Muscle layer of duodenum (tissue), 2 donors: Measurements from ENCODE around the gene CTRL.

ENCODE experiments used
- H3K27ac ChIP-seq: one replicate; pipeline ENCODE4 v1.7.0; 2013; ENCODE audit warnings: mild to moderate bottlenecking, low read length
- H3K27me3 ChIP-seq: one replicate; pipeline ENCODE4 v1.7.0; 2013; ENCODE audit warnings: low read depth, mild to moderate bottlenecking, control low read depth, low read length
- H3K36me3 ChIP-seq, 2 donors: one replicate each; pipeline ENCODE4 v1.7.0; 2013; ENCODE audit warnings: low read length in 2 of 2, control low read depth in 1 of 2, mild to moderate bottlenecking in 1 of 2; ENCODE audit not compliant: insufficient read depth in 2 of 2, control insufficient read depth in 1 of 2
- H3K4me1 ChIP-seq, 2 donors: one replicate each; pipeline ENCODE4 v1.7.0; 2013; ENCODE audit warnings: low read length in 2 of 2, mild to moderate bottlenecking in 2 of 2, control low read depth in 1 of 2, moderate library complexity in 1 of 2; ENCODE audit not compliant: insufficient read depth in 2 of 2, control insufficient read depth in 1 of 2
- H3K4me3 ChIP-seq, 2 donors: one replicate each; pipeline ENCODE4 v1.7.0; 2013; ENCODE audit warnings: low read length in 2 of 2, low read depth in 1 of 2, mild to moderate bottlenecking in 1 of 2
- H3K9me3 ChIP-seq, 2 donors: one replicate each; pipeline ENCODE4 v1.7.0; 2013; ENCODE audit warnings: low read length in 2 of 2, control low read depth in 1 of 2, mild to moderate bottlenecking in 1 of 2; ENCODE audit not compliant: control insufficient read depth in 1 of 2
- donor health status: healthy.

Gene CTRL

GRCh38 chr16:67961551-67961957, 29.9 kb upstream of the CTRL start:
- Histone ChIP-seq H3K36me3 (peaks cover 28 to 57% of the 10 kb centered on the region in 2 donors), H3K4me1 (peaks cover 36 to 54% of the 10 kb centered on the region in 2 donors), H3K9me3 (no peaks in the 10 kb centered on the region), H3K27me3 (no peaks in the 10 kb centered on the region), H3K4me3 (no peak overlapping the region), H3K27ac (no peak overlapping the region)

GRCh38 chr16:67959536-67960329, 28.1 kb upstream of the CTRL start:
- H3K27ac ChIP-seq = peak overlapping the region; percentile 79
- H3K36me3 ChIP-seq = peaks cover 28 to 63% of the 10 kb centered on the region in 2 donors
- peaks cover 18 to 35% of the 10 kb centered on the region in 2 donors for H3K4me1 ChIP-seq

DNA sequence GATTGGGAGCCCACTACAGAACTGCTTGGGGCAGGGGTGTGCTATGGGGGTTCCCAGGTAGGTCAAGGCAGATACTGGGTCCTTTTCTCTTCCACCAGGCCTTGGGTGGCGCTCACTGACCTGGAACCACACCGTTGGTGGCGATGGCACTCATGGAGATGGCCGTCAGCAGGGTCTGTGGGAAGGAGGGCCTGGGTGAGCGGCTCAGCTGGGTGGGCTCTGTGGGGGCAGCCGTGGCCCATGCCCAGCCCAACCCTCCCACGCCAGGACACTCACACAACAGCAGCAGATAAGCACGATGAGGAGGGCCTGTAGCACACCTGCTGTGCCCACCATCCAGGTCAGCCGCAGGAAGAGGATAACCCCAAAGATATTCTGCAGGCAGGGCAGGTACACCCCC, 26.0 kb upstream of the CTRL start:
- Histone ChIP-seq H3K9me3 (no peaks in the 10 kb centered on the region), H3K27me3 (no peaks in the 10 kb centered on the region), H3K4me1 (peaks cover 10 to 19% of the 10 kb centered on the region in 2 donors), H3K27ac (no peak overlapping the region), H3K36me3 (peaks cover 31 to 70% of the 10 kb centered on the region in 2 donors), H3K4me3 (no peak overlapping the region)

More at GRCh38 chr16:67959536-67960329, 28.1 kb upstream of the CTRL start:
- Histone ChIP-seq H3K9me3 (no peaks in the 10 kb centered on the region), H3K27me3 (no peaks in the 10 kb centered on the region), H3K4me3 (no peak overlapping the region)

DNA sequence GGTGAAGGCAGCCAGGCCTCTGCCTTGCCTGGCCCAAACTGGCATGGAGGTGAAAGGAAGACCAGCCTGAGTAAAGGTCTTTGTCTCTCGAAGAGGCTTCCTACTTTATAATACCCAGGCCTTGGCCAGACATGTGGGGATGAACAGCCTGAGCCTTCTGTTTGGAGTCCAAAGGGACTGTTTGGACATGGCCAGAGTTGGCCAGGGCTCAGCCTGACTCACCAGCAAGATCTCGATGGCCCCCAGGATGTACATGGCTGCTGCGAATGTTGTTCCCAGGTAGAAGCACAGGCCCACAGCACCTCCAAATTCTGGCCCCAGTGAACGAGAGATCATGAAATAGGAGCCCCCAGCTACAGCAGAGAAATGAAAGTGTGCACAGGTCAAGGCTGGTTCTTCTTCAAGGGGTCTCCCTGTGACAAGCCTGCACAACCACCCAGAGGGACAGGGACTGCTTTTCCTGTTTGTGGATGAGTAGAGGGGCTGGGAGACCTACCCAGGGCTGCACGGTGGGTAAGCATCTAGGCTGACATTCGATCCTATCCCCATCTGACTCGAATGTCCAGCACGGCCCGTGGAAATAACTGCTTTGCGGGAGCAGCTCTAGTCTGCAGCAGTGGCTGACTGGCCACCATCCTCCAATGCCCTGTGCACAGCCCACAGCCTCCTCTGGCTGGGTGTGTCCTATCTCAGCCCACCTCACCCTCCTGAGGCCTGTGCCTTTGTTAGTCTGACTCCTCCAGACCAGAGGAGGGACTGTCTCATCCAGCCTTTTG, 22.9 kb upstream of the CTRL start:
- no peak overlapping the region for H3K4me3 ChIP-seq
- no peaks in the 10 kb centered on the region for H3K9me3 ChIP-seq
- no peak overlapping the region for H3K27ac ChIP-seq
- no peaks in the 10 kb centered on the region for H3K27me3 ChIP-seq
- H3K36me3 ChIP-seq = peaks cover 32 to 70% of the 10 kb centered on the region in 2 donors
- H3K4me1 ChIP-seq = peaks cover 0 to 24% of the 10 kb centered on the region in 2 donors

DNA sequence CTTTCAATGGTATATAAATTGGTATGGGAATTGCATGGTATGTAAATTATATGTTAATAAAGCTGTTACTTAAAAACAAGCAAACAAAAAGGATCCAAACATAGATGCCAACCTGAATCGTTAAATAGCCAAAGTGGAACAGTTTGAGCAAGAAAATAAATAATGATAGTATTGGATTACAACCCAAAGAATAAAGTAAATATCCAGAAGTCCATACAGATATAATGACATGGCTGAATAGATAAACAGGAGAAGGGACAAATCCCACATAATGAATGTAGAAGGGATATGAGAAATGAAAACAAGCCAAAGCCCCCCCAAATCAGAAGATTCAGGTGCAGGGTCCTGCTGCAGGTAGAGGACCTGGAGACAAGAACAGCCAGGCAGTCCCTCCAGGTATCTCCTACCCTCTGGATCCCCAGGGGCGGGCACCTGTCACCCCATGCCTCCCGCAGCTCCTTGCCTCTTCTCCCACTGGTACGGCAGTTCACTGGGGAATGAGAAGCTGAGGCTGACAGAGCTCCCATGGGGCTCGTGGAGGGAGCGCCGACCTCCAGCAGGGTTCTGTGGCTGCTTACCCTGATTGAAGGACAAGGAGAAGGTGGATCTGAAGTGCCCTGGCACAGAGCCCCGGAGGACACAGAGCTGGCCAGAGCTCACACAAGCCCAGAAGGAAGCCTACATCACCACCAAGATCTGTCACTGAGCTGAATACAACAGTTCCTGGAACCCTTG, 22.1 kb upstream of the CTRL start:
- Histone ChIP-seq H3K4me1 (peaks cover 0 to 21% of the 10 kb centered on the region in 2 donors), H3K27ac (no peak overlapping the region), H3K27me3 (no peaks in the 10 kb centered on the region), H3K36me3 (peaks cover 35 to 74% of the 10 kb centered on the region in 2 donors), H3K4me3 (no peak overlapping the region), H3K9me3 (no peaks in the 10 kb centered on the region)

- Histone ChIP-seq H3K4me3 (no peak overlapping the region), H3K27ac (no peak overlapping the region), H3K27me3 (no peaks in the 10 kb centered on the region), H3K9me3 (no peaks in the 10 kb centered on the region), H3K36me3 (peaks cover 51 to 81% of the 10 kb centered on the region in 2 donors), H3K4me1 (peaks cover 0 to 21% of the 10 kb centered on the region in 2 donors)
Observed at GRCh38 chr16:67951485-67951884, 19.8 kb upstream of the CTRL start.

DNA sequence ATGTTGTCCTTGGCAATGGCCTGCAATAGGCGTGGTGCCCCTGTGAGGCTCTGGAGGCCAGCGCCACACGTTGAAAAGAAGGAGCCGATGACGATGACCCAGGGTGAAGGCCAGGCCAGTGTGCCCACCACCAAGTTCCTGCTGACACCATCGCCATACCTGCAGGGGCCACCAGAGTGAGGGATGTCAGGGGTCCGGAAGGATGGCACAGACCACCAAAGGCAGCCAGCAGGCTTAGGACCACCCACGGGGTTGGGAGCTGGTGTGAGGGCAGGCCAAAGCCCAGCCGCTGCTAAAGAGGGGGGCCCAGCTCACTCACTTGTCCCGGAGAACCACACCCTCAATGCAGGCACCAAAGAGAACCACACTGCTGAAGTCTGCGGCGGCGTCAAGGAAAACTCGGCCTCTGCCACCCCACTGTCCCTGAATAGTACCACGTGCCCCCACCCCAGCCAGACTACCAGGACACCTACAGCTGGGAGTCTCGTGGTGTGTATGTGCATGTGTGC, 18.7 kb upstream of the CTRL start:
- H3K27me3 ChIP-seq = no peaks in the 10 kb centered on the region
- peaks cover 0 to 27% of the 10 kb centered on the region in 2 donors for H3K4me1 ChIP-seq
- no peaks in the 10 kb centered on the region for H3K9me3 ChIP-seq
- no peak overlapping the region for H3K4me3 ChIP-seq
- H3K27ac ChIP-seq = no peak overlapping the region
- peaks cover 62 to 92% of the 10 kb centered on the region in 2 donors for H3K36me3 ChIP-seq

GRCh38 chr16:67949645-67950044, 18.0 kb upstream of the CTRL start:
- Histone ChIP-seq H3K27ac (no peak overlapping the region), H3K4me1 (peaks cover 0 to 34% of the 10 kb centered on the region in 2 donors), H3K36me3 (peaks cover 64 to 92% of the 10 kb centered on the region in 2 donors)

DNA sequence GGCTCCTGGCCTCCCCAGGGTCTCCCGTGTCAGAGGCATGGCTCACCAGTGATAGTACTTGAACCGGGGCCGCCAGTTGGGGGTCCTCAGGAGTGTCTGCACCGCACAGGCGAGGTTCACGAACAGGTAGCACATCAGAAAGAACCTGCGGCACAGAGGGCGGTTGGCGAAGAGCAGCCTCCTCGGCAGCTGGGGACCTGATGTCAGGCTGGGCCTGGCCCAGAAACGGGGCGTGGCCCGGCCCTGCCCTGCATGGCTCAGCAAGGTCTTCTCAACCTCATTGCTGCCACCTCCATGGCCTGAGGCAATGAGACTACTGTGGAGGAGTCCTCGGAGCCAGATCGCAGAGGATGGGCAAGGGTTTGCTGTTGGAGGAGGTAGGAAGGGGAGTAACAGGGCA, 16.4 kb upstream of the CTRL start:
- H3K27me3 ChIP-seq = no peaks in the 10 kb centered on the region
- no peak overlapping the region for H3K4me3 ChIP-seq
- H3K9me3 ChIP-seq = no peaks in the 10 kb centered on the region
- H3K4me1 ChIP-seq = peaks cover 0 to 47% of the 10 kb centered on the region in 2 donors
- no peak overlapping the region for H3K27ac ChIP-seq
- peaks cover 54 to 87% of the 10 kb centered on the region in 2 donors for H3K36me3 ChIP-seq

More at GRCh38 chr16:67949645-67950044, 18.0 kb upstream of the CTRL start:
- Histone ChIP-seq H3K27me3 (no peaks in the 10 kb centered on the region), H3K9me3 (no peaks in the 10 kb centered on the region), H3K4me3 (no peak overlapping the region)

DNA sequence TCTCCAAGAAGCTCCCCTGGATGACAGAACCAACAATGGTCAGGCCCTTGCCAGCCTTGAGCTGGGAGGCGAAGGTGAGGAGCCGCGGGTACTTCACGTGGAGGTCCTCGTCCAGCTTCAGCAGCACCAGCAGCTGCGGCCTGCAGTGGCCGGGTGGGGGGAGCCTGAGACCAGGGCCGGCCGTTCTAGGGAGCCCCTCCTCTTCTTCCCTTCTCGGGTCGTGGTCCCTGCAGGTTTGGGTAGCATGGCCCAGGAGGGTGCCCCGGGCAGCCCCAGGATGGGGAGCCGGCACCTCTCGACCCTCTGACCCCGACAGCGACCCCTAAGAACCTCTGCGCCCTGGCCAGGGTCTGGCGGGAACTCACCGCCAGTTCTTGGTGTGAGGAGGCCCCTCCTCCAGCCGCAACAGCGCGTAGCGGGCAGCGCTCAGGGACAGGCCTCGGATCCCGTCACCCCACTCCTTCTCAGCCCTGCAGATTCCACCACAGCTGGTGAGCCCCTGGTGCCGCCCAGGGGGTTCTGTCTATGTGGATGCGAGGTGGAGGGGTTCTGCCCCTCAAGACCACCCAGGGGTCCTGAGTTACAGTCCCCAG, 15.4 kb upstream of the CTRL start:
- Histone ChIP-seq H3K9me3 (no peaks in the 10 kb centered on the region), H3K27ac (no peak overlapping the region), H3K4me1 (peaks cover 0 to 51% of the 10 kb centered on the region in 2 donors), H3K4me3 (no peak overlapping the region), H3K27me3 (no peaks in the 10 kb centered on the region), H3K36me3 (peaks cover 56 to 90% of the 10 kb centered on the region in 2 donors)
